HepG2 (cell line): Measurements from ENCODE around the gene MDP1. TPM values are rescaled to one million over a fixed set of nuclear protein-coding genes. Genes with fewer than 3 reads are reported as not detected.

Source experiments
- ARNTL ChIP-seq: sonication (generic); formaldehyde crosslinking; IDR thresholded peaks from 2 replicates; pipeline ENCODE4 v1.4.0; 2020; ENCODE audit warnings: mild to moderate bottlenecking, missing genetic modification reagents
- ATAD3A ChIP-seq: sonication (generic); formaldehyde crosslinking; IDR thresholded peaks from 2 replicates; pipeline ENCODE4 v1.4.0; 2020; ENCODE audit warnings: missing genetic modification reagents
- ATF1 ChIP-seq: IDR thresholded peaks from 2 replicates; pipeline ENCODE4 v1.6.1; 2016; ENCODE audit warnings: mild to moderate bottlenecking, control low read depth
- DNMT3B ChIP-seq: conservative IDR thresholded peaks from 2 replicates; pipeline ENCODE4 v1.6.1; 2016; ENCODE audit warnings: missing biosample characterization, control low read depth
- DRAP1 ChIP-seq: IDR thresholded peaks from 2 replicates; pipeline ENCODE4 v1.6.1; 2016; ENCODE audit warnings: missing genetic modification reagents, missing compliant biosample characterization
- IKZF4 ChIP-seq: sonication (generic); formaldehyde crosslinking; IDR thresholded peaks from 2 replicates; pipeline ENCODE4 v1.5.1; 2020; ENCODE audit warnings: borderline replicate concordance, mild to moderate bottlenecking, low read depth, missing genetic modification reagents; ENCODE audit errors: not compliant biosample characterization
- IRF1 ChIP-seq: sonication (generic); formaldehyde crosslinking; IDR thresholded peaks from 2 replicates; pipeline ENCODE4 v1.4.0; 2020; ENCODE audit warnings: low read depth, mild to moderate bottlenecking, missing genetic modification reagents
- IRX3 ChIP-seq: sonication (generic); formaldehyde crosslinking; IDR thresholded peaks from 2 replicates; pipeline ENCODE4 v1.8.1; 2023; ENCODE audit warnings: mild to moderate bottlenecking, low read depth, missing genetic modification reagents, borderline replicate concordance
- KAT7 ChIP-seq: IDR thresholded peaks from 2 replicates; pipeline ENCODE4 v1.6.1; 2018; ENCODE audit warnings: borderline replicate concordance, missing compliant biosample characterization
- KDM5B ChIP-seq: sonication (generic); formaldehyde crosslinking; IDR thresholded peaks from 2 replicates; pipeline ENCODE4 v1.4.0; 2020; ENCODE audit warnings: missing genetic modification reagents, mild to moderate bottlenecking, borderline replicate concordance
- KMT2A ChIP-seq: sonication (generic); formaldehyde crosslinking; IDR thresholded peaks from 2 replicates; pipeline ENCODE4 v1.4.0; 2020; ENCODE audit warnings: missing genetic modification reagents
- NCOA1 ChIP-seq: sonication (generic); formaldehyde crosslinking; IDR thresholded peaks from 2 replicates; pipeline ENCODE4 v1.9.0; 2021; ENCODE audit warnings: missing genetic modification reagents
- NKX3-1 ChIP-seq: sonication (generic); formaldehyde crosslinking; IDR thresholded peaks from 2 replicates; pipeline ENCODE4 v1.5.0; 2020; ENCODE audit warnings: missing genetic modification reagents
- NR3C1 ChIP-seq: sonication (generic); formaldehyde crosslinking; IDR thresholded peaks from 2 replicates; pipeline ENCODE4 v1.4.0; 2020; ENCODE audit warnings: missing genetic modification reagents
- ONECUT2 ChIP-seq: sonication (generic); formaldehyde crosslinking; IDR thresholded peaks from 2 replicates; pipeline ENCODE4 v1.4.0; 2020; ENCODE audit warnings: missing genetic modification reagents
- PAX8 ChIP-seq: sonication (generic); formaldehyde crosslinking; IDR thresholded peaks from 2 replicates; pipeline ENCODE4 v1.8.0; 2022; ENCODE audit warnings: mild to moderate bottlenecking, missing genetic modification reagents, borderline replicate concordance
- PTBP1 ChIP-seq: fragments of 200-400 bp; formaldehyde crosslinking; IDR thresholded peaks from 2 replicates; pipeline ENCODE4 v1.6.1; 2018; ENCODE audit warnings: low read length, low read depth; ENCODE audit not compliant: poor library complexity, severe bottlenecking
- SRSF1 ChIP-seq: fragments of 200-400 bp; formaldehyde crosslinking; optimal IDR thresholded peaks from 2 replicates; pipeline ENCODE3; 2017; ENCODE audit warnings: mild to moderate bottlenecking, low read depth, low read length, moderate library complexity
- SRSF9 ChIP-seq: fragments of 200-400 bp; formaldehyde crosslinking; IDR thresholded peaks from 2 replicates; pipeline ENCODE4 v1.6.1; 2018; ENCODE audit warnings: borderline replicate concordance, mild to moderate bottlenecking, low read depth, low read length; ENCODE audit not compliant: insufficient read depth, poor library complexity, severe bottlenecking
- TFDP2 ChIP-seq: sonication (generic); formaldehyde crosslinking; IDR thresholded peaks from 2 replicates; pipeline ENCODE4 v1.4.0; 2020; ENCODE audit warnings: missing genetic modification reagents
- ZFAT ChIP-seq: sonication (generic); formaldehyde crosslinking; conservative IDR thresholded peaks from 2 replicates; pipeline ENCODE4 v1.8.1; 2023; ENCODE audit warnings: missing genetic modification reagents, inconsistent platforms
- ZFP36L2 ChIP-seq: sonication (generic); formaldehyde crosslinking; IDR thresholded peaks from 2 replicates; pipeline ENCODE4 v1.4.0; 2020; ENCODE audit warnings: missing genetic modification reagents
- ZMYM4 ChIP-seq: sonication (generic); formaldehyde crosslinking; IDR thresholded peaks from 2 replicates; pipeline ENCODE4 v1.8.1; 2023; ENCODE audit warnings: mild to moderate bottlenecking, missing genetic modification reagents
- ZNF264 ChIP-seq: sonication (generic); formaldehyde crosslinking; IDR thresholded peaks from 2 replicates; pipeline ENCODE4 v1.4.0; 2020; ENCODE audit warnings: missing genetic modification reagents
- ZNF354B ChIP-seq: sonication (generic); formaldehyde crosslinking; IDR thresholded peaks from 2 replicates; pipeline ENCODE4 v1.8.0; 2022; ENCODE audit warnings: mild to moderate bottlenecking, missing genetic modification reagents
- ZNF576 ChIP-seq: sonication (generic); formaldehyde crosslinking; IDR thresholded peaks from 2 replicates; pipeline ENCODE4 v1.4.0; 2020; ENCODE audit warnings: mild to moderate bottlenecking, missing genetic modification reagents
- ZNF607 ChIP-seq: sonication (generic); formaldehyde crosslinking; IDR thresholded peaks from 2 replicates; pipeline ENCODE4 v1.5.1; 2020; ENCODE audit warnings: missing genetic modification reagents, mild to moderate bottlenecking, borderline replicate concordance
- polyA plus RNA-seq, 8 experiments: library from polyadenylated mRNA; depleted of rRNA in 3 of 8; stranded (reverse) in 7 of 8; unstranded in 1 of 8; fragments of >200 nt; fragmentation: Illumina TruSeq in 4 of 8; extraction: Trizol in 4 of 8; gene quantifications; 2 replicates each; pipeline versions ENCODE4 v1.2.1 to v1.2.3, GENCODE V29; 2011 to 2016; ENCODE audit warnings: low read depth in 4 of 8, missing spikeins in 1 of 8, mixed read lengths in 1 of 8; ENCODE audit not compliant: insufficient read depth in 1 of 8
- total RNA-seq, 5 experiments: library from RNA; depleted of rRNA; stranded (reverse); fragments of >200 nt; fragmentation: Illumina TruSeq; extraction: Trizol; gene quantifications; 2 replicates each; pipeline ENCODE4 v1.2.3, GENCODE V29; 2016; ENCODE audit warnings: low read depth in 1 of 5

MDP1 gene
- total and polyA plus RNA-seq, 2 of the 13 experiments (the other 11 are each of a cell fraction or from before 2014, with no cell fraction given) = 44.1 to 48.7 TPM

GRCh38 chr14:24212924-24213865 is 2.7 kb downstream of the MDP1 start, which contains the start of gene CHMP4A (continued):
- TF ChIP-seq TFDP2 (CRISPR knock-in tag) (peak; percentile 95), ATF1 (no peak), IRX3 (CRISPR knock-in tag) (no peak; the same call in 1 of the 2 replicates), KMT2A (CRISPR knock-in tag) (peak; percentile 100), ZFP36L2 (peak; percentile 78; the same call in 1 of the 2 replicates), DNMT3B (CRISPR knock-in tag) (no peak; the same call in 1 of the 2 replicates), PTBP1 (peak; percentile 96), ATAD3A (peak; percentile 48; the same call in 1 of the 2 replicates), ONECUT2 (CRISPR knock-in tag) (peak; percentile 54; the same call in 1 of the 2 replicates), NR3C1 (no peak), IKZF4 (CRISPR knock-in tag) (no peak), NKX3-1 (peak; percentile 84), NCOA1 (CRISPR knock-in tag) (peak; percentile 93), ZNF607 (CRISPR knock-in tag) (peak; percentile 95), IRF1 (peak; percentile 84), ZNF576 (CRISPR knock-in tag) (peak; percentile 25), SRSF9 (no peak), SRSF1 (peak; percentile 96), ZNF264 (CRISPR knock-in tag) (peak; percentile 93; the same call in 1 of the 2 replicates), ZMYM4 (CRISPR knock-in tag) (peak; percentile 99), ZNF354B (CRISPR knock-in tag) (no peak), KAT7 (CRISPR knock-in tag) (peak; percentile 92; the same call in 1 of the 2 replicates), DRAP1 (CRISPR knock-in tag) (peak; percentile 86), ARNTL (CRISPR knock-in tag) (peak; percentile 93), PAX8 (CRISPR knock-in tag) (peak; percentile 96; the same call in 1 of the 2 replicates), KDM5B (peak; percentile 99), ZFAT (CRISPR knock-in tag) (no peak)
